ENCODE results near the gene SDHAF4.

- TF ChIP-seq CTCF (IDR thresholded peaks at IDR 0.05 in 4 of 5, conservative IDR thresholded peaks at IDR 0.05 in 1 of 5) (no peak), POLR2A (IDR thresholded peaks at IDR 0.05) (no peak)
Observed at GRCh38 chr6:70549327-70549726, 17.4 kb upstream of the SDHAF4 start.
